SJCRH30 (cell line): ENCODE data around the gene C17orf58. TPM values are rescaled to one million over a fixed set of nuclear protein-coding genes. Genes with fewer than 3 reads are reported as not detected.
"Not testable (repeated sequence)": the region's sequence is repeated elsewhere in the genome, so short reads cannot be mapped to it uniquely, and the experiment has no call there.

Experiments
- DNase-seq, 2 experiments: peaks; one replicate each; pipeline ENCODE4 v3.0.0-alpha.2; 2015 to 2020
- H3K27ac ChIP-seq: fragments of 250-450 bp; sonication (Bioruptor Pico); 2 replicates; pipeline ENCODE4 v1.5.1; 2020; ENCODE audit warnings: mild to moderate bottlenecking, moderate library complexity
- H3K27me3 ChIP-seq: fragments of 250-450 bp; sonication (Bioruptor Pico); 2 replicates; pipeline ENCODE4 v1.5.1; 2020; ENCODE audit warnings: mild to moderate bottlenecking, moderate library complexity
- H3K36me3 ChIP-seq: fragments of 250-450 bp; sonication (Bioruptor Pico); 2 replicates; pipeline ENCODE4 v1.5.1; 2020; ENCODE audit warnings: mild to moderate bottlenecking, moderate library complexity
- H3K4me1 ChIP-seq: fragments of 250-450 bp; sonication (Bioruptor Pico); 2 replicates; pipeline ENCODE4 v1.5.1; 2020; ENCODE audit warnings: mild to moderate bottlenecking, moderate library complexity
- H3K4me3 ChIP-seq: fragments of 250-450 bp; sonication (Bioruptor Pico); 2 replicates; pipeline ENCODE4 v1.5.1; 2020; ENCODE audit warnings: mild to moderate bottlenecking, moderate library complexity
- H3K9me3 ChIP-seq: fragments of 250-450 bp; sonication (Bioruptor Pico); replicated peaks from 2 replicates; pipeline ENCODE4 v1.5.1; 2020; ENCODE audit warnings: mild to moderate bottlenecking, moderate library complexity
- total RNA-seq: library from RNA; depleted of rRNA; stranded (reverse); fragments of >200 nt; shearing (Covaris generic); gene quantifications from 2 replicates; pipeline ENCODE4 v1.2.3, GENCODE V29; 2014

The C17orf58 gene
- total RNA-seq, 1 experiment from 2014 or later = 12.7 TPM

DNA sequence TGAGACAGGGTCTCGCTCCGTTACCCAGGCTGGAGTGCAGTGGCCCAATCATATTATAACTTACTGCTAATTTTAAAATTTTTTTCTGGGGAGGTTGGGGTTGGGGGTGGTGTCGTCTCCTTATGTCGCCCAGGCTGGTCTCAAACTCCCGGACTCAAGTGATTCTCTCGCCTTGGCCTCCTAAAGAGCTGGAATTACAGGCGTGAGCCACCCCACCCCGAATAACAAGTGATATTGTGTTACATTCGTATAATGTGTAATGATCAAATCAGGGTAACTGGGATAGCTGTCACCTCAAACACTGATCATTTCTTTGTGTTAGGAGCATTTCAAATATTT, 23.0 kb upstream of the C17orf58 start:
- Histone ChIP-seq H3K27ac (no peak overlapping the region), H3K36me3 (no peaks in the 10 kb centered on the region), H3K27me3 (no peaks in the 10 kb centered on the region), H3K4me1 (0 out of 2 replicates have a peak, but pooled peaks cover 2% of the 10 kb centered on the region), H3K4me3 (peak overlapping the region; percentile 5; the same call in 1 of the 2 replicates), H3K9me3 (no peaks in the 10 kb centered on the region)
- DNase-seq = peak in 1 of 2 experiments; percentile 35

DNA sequence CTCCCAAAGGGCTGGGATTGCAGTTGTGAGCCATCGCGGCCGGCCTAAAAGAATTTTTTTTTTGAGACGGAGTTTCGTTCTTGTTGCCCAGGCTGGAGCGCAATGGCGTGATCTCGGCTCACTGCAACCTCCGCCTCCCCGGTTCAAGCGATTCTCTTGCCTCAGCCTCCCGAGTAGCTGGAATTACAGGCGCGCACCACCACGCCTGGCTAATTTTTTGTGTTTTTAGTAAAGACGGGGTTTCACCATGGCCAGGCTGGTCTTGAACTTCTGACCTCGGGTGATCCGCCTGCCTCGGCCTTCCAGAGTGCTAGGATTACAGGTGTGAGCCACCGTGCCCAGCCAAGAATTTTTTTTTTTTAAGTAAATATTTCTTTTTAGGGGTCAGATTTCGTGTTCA, 22.2 kb upstream of the C17orf58 start:
- H3K27ac ChIP-seq, H3K9me3 ChIP-seq, H3K27me3 ChIP-seq, H3K4me3 ChIP-seq, DNase-seq, H3K36me3 ChIP-seq, H3K4me1 ChIP-seq: not testable (repeated sequence)

DNA sequence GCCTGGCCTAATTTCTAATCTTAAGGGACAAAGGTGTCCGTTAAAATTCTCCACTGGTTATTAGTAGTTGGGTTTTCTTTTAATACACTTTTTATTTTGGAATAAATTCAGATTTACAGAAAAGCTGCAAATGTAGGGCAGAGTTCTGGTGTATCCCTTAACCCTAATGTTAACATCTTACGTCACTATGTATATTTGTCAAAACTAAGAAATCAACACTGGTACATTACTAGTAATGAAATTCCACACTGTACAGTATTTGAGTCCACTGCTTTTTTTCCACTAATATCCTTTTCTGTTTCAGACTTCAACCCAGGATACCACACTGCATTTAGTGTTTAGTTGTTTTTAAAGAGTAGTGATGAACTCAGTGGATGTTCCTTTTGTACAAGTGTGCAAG, 20.6 kb upstream of the C17orf58 start:
- 0 out of 2 replicates have a peak, but pooled peaks cover 2% of the 10 kb centered on the region for H3K4me1 ChIP-seq
- H3K27ac ChIP-seq = no peak overlapping the region
- no peak overlapping the region for H3K4me3 ChIP-seq
- no peak for DNase-seq
- H3K36me3 ChIP-seq = no peaks in the 10 kb centered on the region
- no peaks in the 10 kb centered on the region for H3K9me3 ChIP-seq
- H3K27me3 ChIP-seq = no peaks in the 10 kb centered on the region

DNA sequence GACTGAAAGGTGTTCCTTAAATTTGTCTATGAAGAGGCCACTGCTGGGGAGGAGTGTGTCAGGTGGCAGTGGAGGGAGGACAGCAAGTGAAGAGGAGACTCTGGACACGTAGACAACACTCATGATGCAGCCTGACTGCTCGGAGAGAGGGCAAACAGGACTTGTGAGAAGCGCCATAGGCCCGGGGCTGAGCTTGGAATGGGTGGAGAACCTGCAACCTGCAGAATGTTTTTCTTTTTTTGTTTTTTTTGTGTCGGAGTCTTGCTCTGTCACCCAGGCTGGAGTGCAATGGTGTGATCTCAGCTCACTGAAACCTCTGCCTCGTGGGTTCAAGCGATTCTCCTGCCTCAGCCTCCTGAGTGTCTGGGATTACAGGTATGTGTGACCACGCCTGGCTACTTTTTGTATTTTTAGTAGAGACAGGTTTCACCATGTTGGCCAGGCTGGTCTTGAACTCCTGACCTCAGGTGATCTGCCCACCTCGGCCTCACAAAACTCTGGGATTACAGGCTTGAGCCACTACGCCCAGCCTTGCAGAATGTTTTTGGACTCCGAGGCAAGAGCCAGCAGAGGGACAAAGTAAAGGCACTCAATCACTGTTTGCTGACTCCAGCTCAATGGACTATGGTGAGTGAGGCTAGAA, 18.9 kb upstream of the C17orf58 start:
- H3K27me3 ChIP-seq = no peaks in the 10 kb centered on the region
- no peaks in the 10 kb centered on the region for H3K36me3 ChIP-seq
- no peaks in the 10 kb centered on the region for H3K9me3 ChIP-seq
- 0 out of 2 replicates have a peak, but pooled peaks cover 2% of the 10 kb centered on the region for H3K4me1 ChIP-seq
- H3K4me3 ChIP-seq = no peak overlapping the region
- no peak for DNase-seq
- no peak overlapping the region for H3K27ac ChIP-seq

DNA sequence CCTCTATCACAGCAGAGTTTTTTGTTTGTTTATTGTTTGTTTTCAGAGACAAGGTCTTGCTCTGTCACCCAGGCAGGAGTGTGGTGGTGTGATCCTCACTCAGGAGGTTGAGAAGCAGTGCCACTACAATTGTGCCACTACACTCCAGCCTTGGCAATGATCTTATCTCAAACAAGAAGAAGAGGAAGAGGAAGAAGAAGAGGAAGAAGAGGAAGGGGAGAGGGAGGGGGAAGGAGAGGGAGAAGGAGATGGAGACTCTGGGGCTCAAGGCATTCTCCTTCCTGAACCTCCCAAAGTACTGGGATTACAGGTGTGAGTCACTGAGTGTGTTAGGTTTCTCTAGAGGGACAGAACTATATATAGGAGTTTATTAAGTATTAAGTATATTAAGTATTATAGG, 17.1 kb upstream of the C17orf58 start:
- H3K27ac ChIP-seq = no peak overlapping the region
- no peaks in the 10 kb centered on the region for H3K27me3 ChIP-seq
- no peak overlapping the region for H3K4me3 ChIP-seq
- H3K4me1 ChIP-seq = no peaks in the 10 kb centered on the region
- no peaks in the 10 kb centered on the region for H3K9me3 ChIP-seq
- H3K36me3 ChIP-seq = no peaks in the 10 kb centered on the region
- DNase-seq = no peak

DNA sequence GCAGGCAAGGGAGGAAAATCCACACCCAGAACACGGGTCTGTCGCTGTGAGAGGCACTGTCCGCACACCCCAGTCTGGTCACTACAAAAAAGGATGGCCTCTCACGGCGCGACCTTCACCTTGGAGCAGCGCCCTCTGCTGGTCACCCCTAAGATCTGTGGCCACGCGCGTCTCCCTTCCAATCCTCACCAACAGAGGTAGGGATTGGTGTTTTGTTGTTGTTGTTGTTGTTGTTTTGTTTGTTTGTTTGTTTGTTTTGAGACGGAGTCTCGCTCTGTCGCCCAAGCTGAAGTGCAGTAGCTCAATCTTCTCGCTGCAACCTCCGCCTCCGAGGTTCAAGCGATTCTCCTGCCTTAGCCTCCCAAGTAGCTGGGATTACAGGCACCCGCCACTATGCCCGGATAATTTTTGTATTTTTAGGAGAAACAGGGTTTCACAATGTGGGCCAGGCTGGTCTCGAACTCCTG, 15.0 kb upstream of the C17orf58 start:
- Histone ChIP-seq H3K27me3 (no peaks in the 10 kb centered on the region), H3K9me3 (no peaks in the 10 kb centered on the region), H3K36me3 (no peaks in the 10 kb centered on the region), H3K4me1 (no peaks in the 10 kb centered on the region), H3K27ac (no peak overlapping the region), H3K4me3 (no peak overlapping the region)
- peak in 1 of 2 experiments; percentile 40 for DNase-seq

DNA sequence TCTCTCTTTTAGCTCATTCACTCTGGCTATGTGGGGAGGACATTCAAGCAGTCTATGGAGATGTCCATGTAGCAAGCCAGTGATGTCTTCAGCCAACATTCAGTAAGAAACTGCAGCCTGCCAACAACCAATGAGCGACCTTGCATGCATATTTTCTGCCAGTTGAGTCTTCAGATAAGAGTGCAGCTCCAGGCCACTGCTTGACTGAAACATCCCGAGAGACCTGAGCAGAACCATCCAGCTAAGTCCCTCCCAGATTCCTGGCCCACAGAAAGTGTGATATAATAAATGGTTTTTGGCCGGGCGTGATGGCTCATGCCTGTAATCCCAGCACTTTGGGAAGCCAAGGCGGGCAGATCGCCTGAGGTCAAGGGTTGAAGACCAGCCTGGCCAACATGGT, 10.5 kb upstream of the C17orf58 start:
- H3K4me1 ChIP-seq = peaks cover 8% of the 10 kb centered on the region
- H3K27me3 ChIP-seq = no peaks in the 10 kb centered on the region
- no peak for DNase-seq

DNA sequence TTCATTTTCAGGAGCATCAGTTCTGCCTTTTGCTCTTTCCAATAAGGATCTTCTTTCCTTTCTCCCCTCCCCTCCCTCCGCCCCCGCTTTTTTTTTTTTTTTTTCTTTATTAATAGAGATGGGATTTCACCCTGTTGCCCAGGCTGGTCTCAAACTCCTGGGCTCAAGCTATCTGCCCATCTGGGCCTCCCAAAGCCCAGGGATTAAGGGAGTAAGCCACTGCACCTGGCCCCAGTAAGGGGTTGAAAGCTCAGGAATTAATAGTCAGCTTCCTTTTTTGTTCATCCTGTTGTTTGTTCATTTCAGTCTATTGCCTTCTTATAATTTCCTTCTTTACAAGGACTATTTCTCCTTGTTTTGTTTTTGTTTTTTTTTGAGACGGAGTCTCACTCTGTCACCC, 7.9 kb upstream of the C17orf58 start:
- Histone ChIP-seq H3K36me3 (no peaks in the 10 kb centered on the region), H3K4me1 (peaks cover 8% of the 10 kb centered on the region), H3K9me3 (no peaks in the 10 kb centered on the region), H3K27me3 (no peaks in the 10 kb centered on the region), H3K4me3 (no peak overlapping the region), H3K27ac (no peak overlapping the region)
- peak; percentile 54 to 75 for DNase-seq

More for the DNA sequence above, 10.5 kb upstream of the C17orf58 start:
- Histone ChIP-seq H3K27ac (no peak overlapping the region), H3K4me3 (no peak overlapping the region), H3K9me3 (no peaks in the 10 kb centered on the region), H3K36me3 (no peaks in the 10 kb centered on the region)

DNA sequence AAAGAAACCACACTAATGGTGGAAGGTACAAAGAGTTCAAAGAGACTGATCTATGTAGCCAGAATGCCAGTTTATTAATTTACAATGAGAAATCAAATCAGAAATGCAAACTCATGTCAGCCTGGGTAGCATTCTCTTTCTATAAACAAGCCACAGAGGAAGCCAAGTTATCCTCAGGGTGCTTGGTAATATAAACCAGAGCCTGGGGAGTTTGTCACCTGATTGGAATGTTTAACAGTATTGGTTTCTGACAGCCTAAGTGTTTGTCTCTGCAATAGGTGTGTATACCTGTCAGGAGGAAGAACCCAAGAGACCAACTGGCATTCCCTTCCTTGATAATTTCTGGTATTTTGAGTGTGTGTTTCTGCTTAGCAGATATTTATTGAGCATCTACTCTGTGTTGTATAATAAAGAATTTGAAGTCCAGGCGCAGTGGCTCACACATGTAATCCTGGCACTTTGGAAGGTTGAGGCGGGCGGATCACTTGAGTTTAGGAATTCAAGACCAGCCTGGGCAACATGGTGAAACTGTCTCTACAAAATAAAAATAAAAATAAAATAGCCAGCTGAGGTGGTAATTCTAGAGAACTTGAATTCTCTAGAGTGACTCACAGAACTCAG, 3.1 kb upstream of the C17orf58 start:
- no peaks in the 10 kb centered on the region for H3K27me3 ChIP-seq
- H3K4me1 ChIP-seq = peaks cover 13% of the 10 kb centered on the region
- H3K36me3 ChIP-seq = no peaks in the 10 kb centered on the region
- H3K9me3 ChIP-seq = no peaks in the 10 kb centered on the region
- DNase-seq = no peak
- no peak overlapping the region for H3K27ac ChIP-seq
- H3K4me3 ChIP-seq = no peak overlapping the region

DNA sequence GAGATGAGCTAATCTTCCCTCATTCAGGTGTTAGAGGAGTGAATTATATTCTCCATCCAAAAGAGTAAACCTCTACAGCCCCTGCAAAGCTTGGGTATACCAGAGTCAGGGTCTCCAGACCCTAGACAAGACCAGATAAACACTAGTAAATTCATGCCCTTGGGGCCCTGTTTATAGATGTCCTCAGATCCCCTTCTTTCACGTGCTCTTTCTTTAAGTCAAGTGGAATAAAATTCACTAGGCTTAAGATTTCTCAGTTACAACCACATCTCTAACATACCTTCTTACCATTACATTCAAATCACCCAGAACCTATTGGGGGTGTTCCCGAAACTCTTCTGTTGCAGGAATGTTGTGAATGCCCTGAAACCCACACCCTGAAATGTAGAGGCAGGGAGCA, 2.2 kb upstream of the C17orf58 start:
- Histone ChIP-seq H3K27ac (no peak overlapping the region), H3K4me1 (peaks cover 9% of the 10 kb centered on the region), H3K9me3 (no peaks in the 10 kb centered on the region), H3K4me3 (no peak overlapping the region), H3K27me3 (no peaks in the 10 kb centered on the region), H3K36me3 (no peaks in the 10 kb centered on the region)
- DNase-seq = no peak

DNA sequence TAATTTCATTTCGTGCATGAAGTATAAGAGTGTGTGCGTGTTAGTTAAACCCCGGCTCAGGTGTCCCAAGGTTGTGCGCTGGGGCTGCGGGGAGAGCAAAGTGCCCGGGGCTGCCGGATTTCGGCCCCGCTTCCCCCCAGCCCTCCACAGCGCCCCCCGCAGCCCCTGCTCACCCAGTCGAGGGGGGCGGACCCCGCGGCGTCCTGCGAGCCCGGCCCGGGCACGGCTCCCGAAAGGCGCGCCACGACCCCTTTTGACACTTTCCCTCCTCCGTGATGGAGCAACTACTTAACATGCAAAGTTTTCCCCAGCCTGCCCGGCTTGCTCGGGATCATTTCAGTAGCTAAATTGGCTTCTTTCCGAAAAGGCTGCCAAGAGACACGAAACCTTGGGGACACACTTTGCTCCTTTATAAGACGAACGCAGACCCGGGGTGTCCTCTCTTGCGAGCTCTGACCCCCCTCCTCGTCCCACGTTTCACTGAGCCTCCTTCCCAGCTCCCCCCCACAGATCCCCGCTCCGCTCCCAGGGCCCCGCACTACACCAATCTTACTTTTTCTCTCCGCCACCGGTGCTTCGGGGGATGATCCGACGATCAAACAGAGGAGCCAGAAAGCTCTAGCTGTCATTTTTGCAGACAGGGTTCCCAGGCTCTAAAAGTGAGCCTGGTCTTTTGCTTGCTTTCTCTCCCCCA, 552 bp downstream of the C17orf58 start:
- H3K36me3 ChIP-seq = no peaks in the 10 kb centered on the region
- H3K4me1 ChIP-seq = peaks cover 9% of the 10 kb centered on the region
- no peaks in the 10 kb centered on the region for H3K27me3 ChIP-seq
- peak overlapping the region; percentile 93 for H3K4me3 ChIP-seq
- H3K9me3 ChIP-seq = no peaks in the 10 kb centered on the region
- H3K27ac ChIP-seq = no peak overlapping the region
- DNase-seq = peak; percentile 26 to 36

DNA sequence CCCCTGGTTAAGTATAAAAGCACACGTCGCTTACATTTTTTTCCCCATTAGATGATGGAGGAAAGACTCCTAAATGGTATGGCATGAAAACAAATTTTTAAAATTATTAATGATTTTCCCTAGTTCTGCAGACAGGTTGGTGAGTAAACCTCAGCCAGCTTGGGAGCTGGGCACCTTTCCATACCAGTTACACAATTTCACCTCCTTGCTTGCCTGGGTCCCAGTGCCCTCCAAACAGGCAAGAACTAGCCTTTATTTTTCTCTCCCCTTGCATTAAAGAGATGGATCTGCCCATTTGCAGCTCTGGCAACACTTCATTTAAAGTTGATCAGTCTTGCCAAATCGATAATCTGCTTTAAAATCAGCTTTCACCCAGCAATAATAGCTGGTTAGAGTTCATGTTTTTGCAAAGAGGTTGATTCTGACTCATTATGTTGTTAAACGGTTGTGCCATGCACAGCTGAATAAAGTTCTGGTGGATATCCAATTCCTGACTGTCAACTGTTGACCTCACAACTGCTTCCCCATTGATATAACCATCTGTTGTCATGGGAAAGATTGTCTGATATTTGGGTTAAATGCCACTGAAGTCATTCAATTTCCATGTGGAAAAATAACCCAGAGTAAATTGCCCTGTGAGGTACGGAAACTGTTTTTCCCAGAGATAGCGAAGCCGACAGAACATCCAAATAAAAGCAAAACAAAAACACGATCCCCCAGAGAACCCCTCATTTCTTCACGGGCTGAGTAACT, 1.3 kb downstream of the C17orf58 start:
- H3K27me3 ChIP-seq = no peaks in the 10 kb centered on the region
- peaks cover 9% of the 10 kb centered on the region for H3K4me1 ChIP-seq
- 0 out of 2 replicates have a peak overlapping the region, but pooled peaks have one; percentile 3 for H3K27ac ChIP-seq
- no peaks in the 10 kb centered on the region for H3K36me3 ChIP-seq
- no peaks in the 10 kb centered on the region for H3K9me3 ChIP-seq
- DNase-seq = peak in 1 of 2 experiments; percentile 67
- peak overlapping the region; percentile 93 for H3K4me3 ChIP-seq

DNA sequence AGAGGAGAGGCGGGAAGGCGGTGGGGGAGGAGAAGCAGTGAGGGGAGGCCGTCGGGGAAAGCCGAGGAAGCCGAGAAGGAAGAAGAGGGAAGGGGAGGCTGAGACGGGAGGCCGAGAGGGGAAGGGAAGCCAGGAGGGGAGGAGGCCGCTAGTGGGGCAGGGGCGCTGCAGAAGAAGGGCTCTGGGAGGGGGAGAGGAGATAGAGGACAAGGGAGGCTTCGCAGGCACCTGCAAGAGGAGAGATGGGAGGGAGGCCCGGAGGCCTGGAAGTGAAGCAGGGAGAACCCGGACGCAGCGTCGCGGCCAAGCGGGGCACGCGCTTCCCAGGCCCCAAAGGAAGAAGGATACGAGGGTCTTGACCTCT, 2.3 kb downstream of the C17orf58 start:
- H3K9me3 ChIP-seq = no peaks in the 10 kb centered on the region
- peak overlapping the region; percentile 40; the same call in 1 of the 2 replicates for H3K27ac ChIP-seq
- H3K27me3 ChIP-seq = no peaks in the 10 kb centered on the region
- no peak for DNase-seq
- H3K36me3 ChIP-seq = no peaks in the 10 kb centered on the region
- peaks cover 9% of the 10 kb centered on the region for H3K4me1 ChIP-seq
- H3K4me3 ChIP-seq = peak overlapping the region; percentile 93

DNA sequence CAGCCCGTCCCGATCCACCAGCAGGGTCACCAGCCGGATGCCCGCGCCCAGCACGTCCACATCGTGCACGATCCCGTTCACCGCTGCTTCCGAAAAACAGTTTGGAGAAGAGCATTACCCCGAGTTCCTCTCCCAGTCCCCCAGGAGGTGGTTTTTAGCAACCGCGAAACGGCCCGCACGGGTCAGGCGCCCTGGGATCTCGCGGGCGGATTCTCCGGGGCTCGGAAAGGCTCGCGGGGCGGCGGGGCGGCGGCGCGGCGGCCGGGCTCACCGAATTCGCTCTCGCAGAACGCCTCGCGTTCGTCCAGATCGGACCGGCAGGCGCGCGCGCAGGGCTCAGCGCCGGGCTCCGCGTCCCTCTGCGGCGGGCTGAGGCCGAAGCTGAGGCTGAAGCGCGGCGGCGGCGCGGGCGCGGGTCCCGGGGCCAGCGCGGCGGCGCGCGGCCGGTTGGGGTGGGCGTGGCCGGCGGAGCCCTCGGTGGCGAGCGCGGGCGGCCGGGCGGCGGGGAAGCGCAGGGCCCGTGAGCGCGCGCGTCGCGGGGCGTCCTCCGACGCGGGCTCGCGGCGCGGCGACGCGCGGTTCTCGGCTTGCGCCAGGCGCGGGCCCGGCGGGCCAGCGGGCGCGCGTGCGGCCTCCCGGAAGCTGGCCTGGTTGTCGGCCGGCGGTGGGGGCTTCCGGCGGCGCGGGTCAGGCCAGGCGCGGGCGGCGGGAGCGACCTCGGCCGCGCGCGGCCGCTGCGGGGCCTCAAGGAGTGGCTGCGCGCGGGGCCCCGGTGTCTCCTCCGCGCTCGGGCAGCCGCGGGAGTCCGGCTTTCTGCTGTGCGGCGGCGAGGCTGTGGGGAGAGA, 2.9 kb downstream of the C17orf58 start:
- H3K9me3 ChIP-seq = no peaks in the 10 kb centered on the region
- H3K4me1 ChIP-seq = peaks cover 9% of the 10 kb centered on the region
- H3K36me3 ChIP-seq = no peaks in the 10 kb centered on the region
- peak overlapping the region; percentile 40; the same call in 1 of the 2 replicates for H3K27ac ChIP-seq
- peak overlapping the region; percentile 93 for H3K4me3 ChIP-seq
- DNase-seq = peak; percentile 74 to 84
- H3K27me3 ChIP-seq = no peaks in the 10 kb centered on the region
